GM19035 (cell line): Measurements from ENCODE around the gene ING5.
"Not testable (repeated sequence)": the region's sequence is repeated elsewhere in the genome, so short reads cannot be mapped to it uniquely, and the experiment has no call there.

Experiments used
- ATAC-seq: cut with Tn5 transposase; IDR thresholded peaks from one replicate; pipeline ENCODE4 v1.9.1; 2021; ENCODE audit not compliant: unreplicated experiment

Gene ING5

GRCh38 chr2:241736111-241736510 lies 34.3 kb downstream of the ING5 start:
- ATAC-seq: no peak

GRCh38 chr2:241738040-241738686 lies 36.3 kb downstream of the ING5 start:
- no peak for ATAC-seq

GRCh38 chr2:241739177-241739576 lies 37.3 kb downstream of the ING5 start:
- no peak for ATAC-seq

GRCh38 chr2:241739651-241740050 lies 37.8 kb downstream of the ING5 start:
- ATAC-seq: no peak

GRCh38 chr2:241741016-241741415 lies 39.2 kb downstream of the ING5 start:
- no peak for ATAC-seq

GRCh38 chr2:241742320-241742939 lies 40.6 kb downstream of the ING5 start:
- ATAC-seq: no peak

- not testable (repeated sequence) for ATAC-seq
Measured at GRCh38 chr2:241743008-241743407, 41.2 kb downstream of the ING5 start.

- ATAC-seq: no peak
Measured at GRCh38 chr2:241743620-241744019, 41.8 kb downstream of the ING5 start.

- no peak for ATAC-seq
Measured at GRCh38 chr2:241744028-241744754, 42.4 kb downstream of the ING5 start.

- ATAC-seq: no peak
Measured at GRCh38 chr2:241745276-241745675, 43.4 kb downstream of the ING5 start.

- no peak for ATAC-seq
Measured at GRCh38 chr2:241746084-241746483, 44.2 kb downstream of the ING5 start.

- ATAC-seq: no peak
Measured at GRCh38 chr2:241748468-241749256, 46.8 kb downstream of the ING5 start.

- no peak for ATAC-seq
Measured at GRCh38 chr2:241750076-241750840, 48.4 kb downstream of the ING5 start.

GRCh38 chr2:241751152-241751551 lies 49.3 kb downstream of the ING5 start:
- no peak for ATAC-seq

GRCh38 chr2:241751776-241752175 lies 49.9 kb downstream of the ING5 start:
- no peak for ATAC-seq

- ATAC-seq: no peak
Measured at GRCh38 chr2:241752253-241752652, 50.4 kb downstream of the ING5 start.

- ATAC-seq: no peak
Measured at GRCh38 chr2:241752689-241753276, 50.9 kb downstream of the ING5 start.

- ATAC-seq: no peak
Measured at GRCh38 chr2:241753493-241753892, 51.7 kb downstream of the ING5 start.

- no peak for ATAC-seq
Measured at GRCh38 chr2:241754042-241754441, 52.2 kb downstream of the ING5 start.

- ATAC-seq: no peak
Measured at GRCh38 chr2:241755166-241755565, 53.3 kb downstream of the ING5 start.
